Measurements from ENCODE around the gene KCTD6. TPM values are rescaled to one million over a fixed set of nuclear protein-coding genes. Genes with fewer than 3 reads are reported as not detected.

The KCTD6 gene
- total and polyA plus RNA-seq, 2 of the 8 experiments (the other 6 are each of a cell fraction or from before 2014, with no cell fraction given) = 17.4 to 21.4 TPM

GRCh38 chr3:58474348-58474911 is 17.5 kb upstream of the KCTD6 start (continued):
- no peak for TF ChIP-seq GTF2F1 (IDR thresholded peaks at IDR 0.05; ENCODE audit: borderline replicate concordance, low read depth, low read length)
- no peak for TF ChIP-seq ATF2 (IDR thresholded peaks at IDR 0.05; ENCODE audit: low read length)
